A549 (cell line): ENCODE data around the gene KCNQ1OT1.

ENCODE experiments used
- CEBPB ChIP-seq, 2 experiments: fragments of >200 bp in 1 of 2; sonication (Bioruptor Twin) in 1 of 2; formaldehyde crosslinking in 1 of 2; IDR thresholded peaks; 2 replicates each; pipeline ENCODE4 v1.6.1; 2012 to 2016
- HOXA7 ChIP-seq: fragments of 250-450 bp; sonication (Bioruptor Pico); IDR thresholded peaks from 2 replicates; pipeline ENCODE4 v1.5.0; 2020; ENCODE audit warnings: mild to moderate bottlenecking, moderate library complexity
- MYC ChIP-seq: IDR thresholded peaks from 2 replicates; pipeline ENCODE4 v1.6.1; 2012; ENCODE audit warnings: mild to moderate bottlenecking, inconsistent platforms, low read length, improper control_type of control experiment, borderline replicate concordance
- NFE2L2 ChIP-seq: fragments of 150-350 bp; conservative IDR thresholded peaks from 2 replicates; pipeline ENCODE4 v1.6.1; 2014; ENCODE audit warnings: low read length
- PHF8 ChIP-seq: fragments of 200-600 bp; sonication (generic); IDR thresholded peaks from 2 replicates; pipeline ENCODE4 v1.6.1; 2016; ENCODE audit warnings: low read depth, mild to moderate bottlenecking, antibody characterized with exemption, moderate library complexity, borderline replicate concordance
- POLR2A ChIP-seq: IDR thresholded peaks from 2 replicates; pipeline ENCODE4 v1.6.1; 2012; ENCODE audit warnings: mild to moderate bottlenecking, low read length
- RCOR1 ChIP-seq: fragments of 150-350 bp; IDR thresholded peaks from 2 replicates; pipeline ENCODE4 v1.6.1; 2014; ENCODE audit warnings: antibody characterized with exemption, low read length, low read depth
- RFX5 ChIP-seq: fragments of 450-650 bp; IDR thresholded peaks from 2 replicates; pipeline ENCODE4 v1.7.1; 2014; ENCODE audit warnings: antibody characterized with exemption, mild to moderate bottlenecking, moderate library complexity
- TF ChIP-seq, protein P1 (sequence below): fragments of >200 bp; sonication (Bioruptor Twin); formaldehyde crosslinking; IDR thresholded peaks from 3 replicates; pipeline ENCODE4 v1.5.1; 2016
- TF ChIP-seq, protein P2 (sequence below): fragments of 200-600 bp; sonication (generic); IDR thresholded peaks from 2 replicates; pipeline ENCODE4 v1.6.1; 2016; ENCODE audit warnings: antibody characterized with exemption, mild to moderate bottlenecking, moderate library complexity
- TF ChIP-seq, protein P3 (sequence below): IDR thresholded peaks from 2 replicates; pipeline ENCODE4 v1.6.1; 2012

DNA sequence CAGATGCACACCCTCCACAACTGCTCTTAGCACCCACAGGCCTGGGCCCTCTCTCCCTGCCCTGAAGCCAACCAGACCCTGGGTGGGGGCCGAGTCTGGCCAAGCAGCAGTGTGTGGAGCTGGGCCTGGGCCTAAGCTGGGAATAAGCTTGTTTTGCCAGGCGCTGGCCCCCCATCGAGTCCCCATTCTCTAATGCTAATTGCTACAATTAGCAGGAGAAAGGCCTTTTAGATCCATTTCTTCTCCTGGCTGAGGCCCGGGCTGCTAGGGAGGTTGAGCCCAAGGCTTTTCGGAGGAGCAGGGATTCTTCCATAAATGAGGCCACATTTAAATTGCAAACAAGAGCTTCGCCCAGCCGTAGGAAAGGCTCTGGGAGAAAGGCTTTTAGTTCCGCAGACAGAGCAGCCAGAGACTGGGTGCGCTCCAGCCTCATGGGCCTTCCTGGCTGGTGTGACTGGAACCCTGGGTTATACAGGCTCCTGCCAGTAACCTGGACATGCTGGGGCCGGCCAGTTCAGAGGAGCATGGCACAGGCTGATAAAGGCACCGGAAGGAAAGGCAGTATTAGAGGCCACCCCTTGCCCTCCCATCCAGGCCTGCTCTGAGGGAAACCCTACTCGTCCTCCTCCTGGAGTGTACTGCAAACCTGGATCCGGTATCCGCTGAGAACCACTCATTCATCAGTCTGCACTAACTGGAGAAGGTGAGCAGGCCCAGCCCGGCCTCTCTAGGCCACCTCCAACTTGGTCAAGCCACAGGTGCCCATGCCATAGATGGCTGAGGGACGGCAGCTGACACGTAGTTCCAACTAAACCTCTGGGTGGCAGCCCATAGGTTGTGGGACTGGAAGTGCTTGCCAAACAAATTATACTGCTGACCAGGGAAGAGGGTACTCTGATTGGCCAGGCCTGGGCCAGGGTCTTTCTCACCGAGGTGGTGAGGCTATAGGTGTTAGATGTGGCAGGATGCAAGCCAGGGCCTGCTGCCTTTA is 6.2 kb downstream of the KCNQ1OT1 start:
- TF ChIP-seq NFE2L2, result no peak
- TF ChIP-seq HOXA7 (CRISPR knock-in tag), result no peak
- TF ChIP-seq, protein P1, sequence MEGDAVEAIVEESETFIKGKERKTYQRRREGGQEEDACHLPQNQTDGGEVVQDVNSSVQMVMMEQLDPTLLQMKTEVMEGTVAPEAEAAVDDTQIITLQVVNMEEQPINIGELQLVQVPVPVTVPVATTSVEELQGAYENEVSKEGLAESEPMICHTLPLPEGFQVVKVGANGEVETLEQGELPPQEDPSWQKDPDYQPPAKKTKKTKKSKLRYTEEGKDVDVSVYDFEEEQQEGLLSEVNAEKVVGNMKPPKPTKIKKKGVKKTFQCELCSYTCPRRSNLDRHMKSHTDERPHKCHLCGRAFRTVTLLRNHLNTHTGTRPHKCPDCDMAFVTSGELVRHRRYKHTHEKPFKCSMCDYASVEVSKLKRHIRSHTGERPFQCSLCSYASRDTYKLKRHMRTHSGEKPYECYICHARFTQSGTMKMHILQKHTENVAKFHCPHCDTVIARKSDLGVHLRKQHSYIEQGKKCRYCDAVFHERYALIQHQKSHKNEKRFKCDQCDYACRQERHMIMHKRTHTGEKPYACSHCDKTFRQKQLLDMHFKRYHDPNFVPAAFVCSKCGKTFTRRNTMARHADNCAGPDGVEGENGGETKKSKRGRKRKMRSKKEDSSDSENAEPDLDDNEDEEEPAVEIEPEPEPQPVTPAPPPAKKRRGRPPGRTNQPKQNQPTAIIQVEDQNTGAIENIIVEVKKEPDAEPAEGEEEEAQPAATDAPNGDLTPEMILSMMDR, result no peak
- TF ChIP-seq, protein P2, sequence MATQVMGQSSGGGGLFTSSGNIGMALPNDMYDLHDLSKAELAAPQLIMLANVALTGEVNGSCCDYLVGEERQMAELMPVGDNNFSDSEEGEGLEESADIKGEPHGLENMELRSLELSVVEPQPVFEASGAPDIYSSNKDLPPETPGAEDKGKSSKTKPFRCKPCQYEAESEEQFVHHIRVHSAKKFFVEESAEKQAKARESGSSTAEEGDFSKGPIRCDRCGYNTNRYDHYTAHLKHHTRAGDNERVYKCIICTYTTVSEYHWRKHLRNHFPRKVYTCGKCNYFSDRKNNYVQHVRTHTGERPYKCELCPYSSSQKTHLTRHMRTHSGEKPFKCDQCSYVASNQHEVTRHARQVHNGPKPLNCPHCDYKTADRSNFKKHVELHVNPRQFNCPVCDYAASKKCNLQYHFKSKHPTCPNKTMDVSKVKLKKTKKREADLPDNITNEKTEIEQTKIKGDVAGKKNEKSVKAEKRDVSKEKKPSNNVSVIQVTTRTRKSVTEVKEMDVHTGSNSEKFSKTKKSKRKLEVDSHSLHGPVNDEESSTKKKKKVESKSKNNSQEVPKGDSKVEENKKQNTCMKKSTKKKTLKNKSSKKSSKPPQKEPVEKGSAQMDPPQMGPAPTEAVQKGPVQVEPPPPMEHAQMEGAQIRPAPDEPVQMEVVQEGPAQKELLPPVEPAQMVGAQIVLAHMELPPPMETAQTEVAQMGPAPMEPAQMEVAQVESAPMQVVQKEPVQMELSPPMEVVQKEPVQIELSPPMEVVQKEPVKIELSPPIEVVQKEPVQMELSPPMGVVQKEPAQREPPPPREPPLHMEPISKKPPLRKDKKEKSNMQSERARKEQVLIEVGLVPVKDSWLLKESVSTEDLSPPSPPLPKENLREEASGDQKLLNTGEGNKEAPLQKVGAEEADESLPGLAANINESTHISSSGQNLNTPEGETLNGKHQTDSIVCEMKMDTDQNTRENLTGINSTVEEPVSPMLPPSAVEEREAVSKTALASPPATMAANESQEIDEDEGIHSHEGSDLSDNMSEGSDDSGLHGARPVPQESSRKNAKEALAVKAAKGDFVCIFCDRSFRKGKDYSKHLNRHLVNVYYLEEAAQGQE, result no peak
- TF ChIP-seq, protein P3, sequence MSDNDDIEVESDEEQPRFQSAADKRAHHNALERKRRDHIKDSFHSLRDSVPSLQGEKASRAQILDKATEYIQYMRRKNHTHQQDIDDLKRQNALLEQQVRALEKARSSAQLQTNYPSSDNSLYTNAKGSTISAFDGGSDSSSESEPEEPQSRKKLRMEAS, result no peak
- no peak for TF ChIP-seq CEBPB (IDR thresholded peaks at IDR 0.05)
- TF ChIP-seq MYC, result no peak
- no peak for TF ChIP-seq PHF8
- TF ChIP-seq POLR2A, result no peak
- no peak for TF ChIP-seq RCOR1
- no peak for TF ChIP-seq RFX5
